Tibial nerve (tissue), 4 donors: ENCODE results near the gene FER. TPM values are rescaled to one million over a fixed set of nuclear protein-coding genes. Genes with fewer than 3 reads are reported as not detected.
"Not testable (repeated sequence)": the region's sequence is repeated elsewhere in the genome, so short reads cannot be mapped to it uniquely, and the experiment has no call there.

Experiments
- DNase-seq, 2 donors: peaks; one replicate each; pipeline ENCODE4 v3.0.0-alpha.2; 2019; ENCODE audit warnings: low spot score in 2 of 2
- H3K27ac ChIP-seq, 4 donors: fragments of 200-600 bp; sonication (generic) in 3 of 4; one replicate each; pipeline ENCODE4 v1.5.1; 2017 to 2019; ENCODE audit warnings: mild to moderate bottlenecking in 1 of 4
- H3K27me3 ChIP-seq, 2 donors: fragments of 200-600 bp; sonication (generic) in 1 of 2; one replicate each; pipeline versions ENCODE4 v1.5.1 to v1.6.0; 2017 to 2019
- H3K36me3 ChIP-seq, 3 donors: fragments of 200-600 bp; sonication (generic); one replicate each; pipeline ENCODE4 v1.5.1; 2018 to 2019
- H3K4me1 ChIP-seq, 4 donors: fragments of 200-600 bp; sonication (generic) in 3 of 4; one replicate each; pipeline ENCODE4 v1.5.1; 2017 to 2019
- H3K4me3 ChIP-seq, 4 donors: fragments of 200-600 bp; sonication (generic) in 3 of 4; one replicate each; pipeline ENCODE4 v1.5.1; 2017 to 2019; ENCODE audit warnings: mild to moderate bottlenecking in 1 of 4, moderate library complexity in 1 of 4
- H3K9me3 ChIP-seq, 4 donors: fragments of 200-600 bp; sonication (generic) in 3 of 4; one replicate each; pipeline ENCODE4 v1.5.1; 2017 to 2019
- CTCF ChIP-seq, 5 experiments: fragments of 200-600 bp in 3 of 5; fragments of 450-650 bp in 2 of 5; sonication (generic) in 3 of 5; IDR thresholded peaks; one replicate each; pipeline ENCODE4 v1.5.1; 2016 to 2019; ENCODE audit warnings: antibody characterized with exemption in 5 of 5, mild to moderate bottlenecking in 3 of 5, moderate library complexity in 2 of 5
- EP300 ChIP-seq, 2 donors: sonication (generic); formaldehyde crosslinking; IDR thresholded peaks; one replicate each; pipeline ENCODE4 v1.6.1; 2017; ENCODE audit warnings: antibody characterized with exemption in 2 of 2, mild to moderate bottlenecking in 1 of 2
- POLR2A ChIP-seq, 2 donors: fragments of 450-650 bp; IDR thresholded peaks; one replicate each; pipeline ENCODE4 v1.6.1; 2017; ENCODE audit warnings: antibody characterized with exemption in 2 of 2, mild to moderate bottlenecking in 2 of 2, moderate library complexity in 2 of 2
- WGBS, 2 donors: methylation state at CpG; one replicate each; pipeline ENCODE4 v1.1.5; 2018; 5-methylcytosine and 5-hydroxymethylcytosine counted together
- total RNA-seq, 4 donors: library from RNA; depleted of rRNA; stranded (reverse); fragments of >200 nt; gene quantifications; one replicate each; pipeline ENCODE4 v1.1.0, GENCODE V29; 2016

Gene FER
- total RNA-seq, 4 donors from 2014 or later: 28.5 to 50.9 (median 39.6) TPM

- no peaks in the 10 kb centered on the region for H3K4me1 ChIP-seq
- TF ChIP-seq CTCF (IDR thresholded peaks at IDR 0.05) (no peak), POLR2A (IDR thresholded peaks at IDR 0.05) (no peak), EP300 (IDR thresholded peaks at IDR 0.05) (no peak)
- H3K9me3 ChIP-seq: no peaks in the 10 kb centered on the region
- H3K27me3 ChIP-seq: no peaks in the 10 kb centered on the region
- H3K36me3 ChIP-seq: no peaks in the 10 kb centered on the region
- no peak overlapping the region for H3K4me3 ChIP-seq
- no peak overlapping the region for H3K27ac ChIP-seq
- no peak for DNase-seq
- 75 to 79% methylated on average over 4 of the region's 4 CpGs for WGBS, 2 donors
Measured at GRCh38 chr5:109035436-109035835, 287.7 kb downstream of the FER start.

- Histone ChIP-seq H3K27ac (no peak overlapping the region), H3K4me1 (no peaks in the 10 kb centered on the region), H3K27me3 (no peaks in the 10 kb centered on the region), H3K4me3 (no peak overlapping the region), H3K9me3 (no peaks in the 10 kb centered on the region), H3K36me3 (peaks cover 0 to 5% (median 0%) of the 10 kb centered on the region in 3 donors)
- no peak for DNase-seq
- TF ChIP-seq POLR2A (IDR thresholded peaks at IDR 0.05): no peak
- no peak for TF ChIP-seq EP300 (IDR thresholded peaks at IDR 0.05)
- 78 to 87% methylated on average over 2 of the region's 2 CpGs for WGBS, 2 donors
Measured at GRCh38 chr5:109038209-109038840, 290.6 kb downstream of the FER start.

- Histone ChIP-seq H3K4me3 (no peak overlapping the region), H3K27ac (no peak overlapping the region), H3K27me3 (no peaks in the 10 kb centered on the region), H3K4me1 (peaks cover 0 to 7% (median 0%) of the 10 kb centered on the region in 4 donors), H3K36me3 (peaks cover 0 to 16% (median 0%) of the 10 kb centered on the region in 3 donors), H3K9me3 (no peaks in the 10 kb centered on the region)
- DNase-seq: no peak
- no peak for TF ChIP-seq POLR2A (IDR thresholded peaks at IDR 0.05)
- TF ChIP-seq CTCF (IDR thresholded peaks at IDR 0.05): no peak
- TF ChIP-seq EP300 (IDR thresholded peaks at IDR 0.05): no peak
- 83 to 85% methylated on average over 3 of the region's 3 CpGs for WGBS, 2 donors
Measured at GRCh38 chr5:109041317-109041716, 293.6 kb downstream of the FER start.

- H3K9me3 ChIP-seq: no peaks in the 10 kb centered on the region
- peaks cover 0 to 7% (median 0%) of the 10 kb centered on the region in 4 donors for H3K4me1 ChIP-seq
- no peaks in the 10 kb centered on the region for H3K27me3 ChIP-seq
- DNase-seq: no peak
- 10 to 11% methylated on average over 2 of the region's 2 CpGs for WGBS, 2 donors
- peaks cover 0 to 16% (median 0%) of the 10 kb centered on the region in 3 donors for H3K36me3 ChIP-seq
- no peak overlapping the region for H3K27ac ChIP-seq
- H3K4me3 ChIP-seq: no peak overlapping the region
- no peak for TF ChIP-seq EP300 (IDR thresholded peaks at IDR 0.05)
- no peak for TF ChIP-seq POLR2A (IDR thresholded peaks at IDR 0.05)
- TF ChIP-seq CTCF (IDR thresholded peaks at IDR 0.05): no peak
Measured at GRCh38 chr5:109045710-109046109, 298.0 kb downstream of the FER start.

GRCh38 chr5:109049565-109049964, 301.9 kb downstream of the FER start:
- Histone ChIP-seq H3K36me3 (peaks cover 0 to 17% (median 0%) of the 10 kb centered on the region in 3 donors), H3K27me3 (no peaks in the 10 kb centered on the region), H3K4me3 (no peak overlapping the region), H3K27ac (no peak overlapping the region), H3K4me1 (peaks cover 0 to 7% (median 1%) of the 10 kb centered on the region in 4 donors), H3K9me3 (no peaks in the 10 kb centered on the region)
- TF ChIP-seq EP300 (IDR thresholded peaks at IDR 0.05) (no peak), POLR2A (IDR thresholded peaks at IDR 0.05) (no peak), CTCF (IDR thresholded peaks at IDR 0.05) (no peak)
- WGBS, 2 donors: 38 to 72% methylated on average over 1 of the region's 1 CpG
- no peak for DNase-seq

- H3K4me3 ChIP-seq, H3K4me1 ChIP-seq, DNase-seq, H3K27ac ChIP-seq, H3K27me3 ChIP-seq, H3K9me3 ChIP-seq: not testable (repeated sequence)
- 83 to 94% methylated on average over 1 of the region's 1 CpG for WGBS, 2 donors
- H3K36me3 ChIP-seq: peaks cover 0 to 17% (median 0%) of the 10 kb centered on the region in 3 donors
Measured at GRCh38 chr5:109050321-109050720, 302.6 kb downstream of the FER start.

- not testable (repeated sequence) for H3K27ac ChIP-seq, DNase-seq, H3K9me3 ChIP-seq, H3K4me3 ChIP-seq, H3K27me3 ChIP-seq, H3K4me1 ChIP-seq
- H3K36me3 ChIP-seq: peaks cover 0 to 17% (median 0%) of the 10 kb centered on the region in 3 donors
- 97 to 99% methylated on average over 5 of the region's 5 CpGs for WGBS, 2 donors
Measured at GRCh38 chr5:109052216-109052615, 304.5 kb downstream of the FER start.
